ENCODE measurements around the gene AOX1.

The AOX1 gene

DNA sequence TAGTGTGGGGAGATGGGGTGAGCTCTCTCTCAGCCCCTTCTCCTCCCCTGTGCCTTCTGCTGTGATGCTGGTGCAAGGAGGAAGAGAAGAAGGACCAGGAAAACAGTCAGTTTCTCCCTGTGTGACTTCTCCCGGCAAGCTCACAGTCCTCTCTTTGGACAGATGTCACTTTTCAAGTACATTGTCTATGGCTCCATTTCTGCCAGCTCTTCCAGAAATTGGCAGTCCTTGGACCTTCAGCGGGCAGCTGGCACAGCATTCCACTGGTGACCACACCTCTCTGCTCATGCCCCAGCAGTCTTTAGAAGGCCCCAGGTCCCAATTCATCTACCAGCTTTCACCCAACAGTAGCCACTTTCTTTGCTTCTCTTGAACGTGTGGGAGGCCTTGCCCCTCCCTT is 63.9 kb downstream of the AOX1 start:
- Histone ChIP-seq H3K27me3 (ENCODE audit: insufficient read depth, poor library complexity, severe bottlenecking) (no peaks in the 10 kb centered on the region), H3K4me3 (replicated peaks; ENCODE audit: insufficient read depth, low read length) (no peak overlapping the region), H3K27ac (replicated peaks) (no peak overlapping the region)
- TF ChIP-seq GABPA (IDR thresholded peaks at IDR 0.05; ENCODE audit: low read depth) = no peak
- TF ChIP-seq, protein P1, sequence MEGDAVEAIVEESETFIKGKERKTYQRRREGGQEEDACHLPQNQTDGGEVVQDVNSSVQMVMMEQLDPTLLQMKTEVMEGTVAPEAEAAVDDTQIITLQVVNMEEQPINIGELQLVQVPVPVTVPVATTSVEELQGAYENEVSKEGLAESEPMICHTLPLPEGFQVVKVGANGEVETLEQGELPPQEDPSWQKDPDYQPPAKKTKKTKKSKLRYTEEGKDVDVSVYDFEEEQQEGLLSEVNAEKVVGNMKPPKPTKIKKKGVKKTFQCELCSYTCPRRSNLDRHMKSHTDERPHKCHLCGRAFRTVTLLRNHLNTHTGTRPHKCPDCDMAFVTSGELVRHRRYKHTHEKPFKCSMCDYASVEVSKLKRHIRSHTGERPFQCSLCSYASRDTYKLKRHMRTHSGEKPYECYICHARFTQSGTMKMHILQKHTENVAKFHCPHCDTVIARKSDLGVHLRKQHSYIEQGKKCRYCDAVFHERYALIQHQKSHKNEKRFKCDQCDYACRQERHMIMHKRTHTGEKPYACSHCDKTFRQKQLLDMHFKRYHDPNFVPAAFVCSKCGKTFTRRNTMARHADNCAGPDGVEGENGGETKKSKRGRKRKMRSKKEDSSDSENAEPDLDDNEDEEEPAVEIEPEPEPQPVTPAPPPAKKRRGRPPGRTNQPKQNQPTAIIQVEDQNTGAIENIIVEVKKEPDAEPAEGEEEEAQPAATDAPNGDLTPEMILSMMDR (IDR thresholded peaks at IDR 0.05; ENCODE audit: insufficient read depth, low read length) = no peak
- TF ChIP-seq, protein P2, sequence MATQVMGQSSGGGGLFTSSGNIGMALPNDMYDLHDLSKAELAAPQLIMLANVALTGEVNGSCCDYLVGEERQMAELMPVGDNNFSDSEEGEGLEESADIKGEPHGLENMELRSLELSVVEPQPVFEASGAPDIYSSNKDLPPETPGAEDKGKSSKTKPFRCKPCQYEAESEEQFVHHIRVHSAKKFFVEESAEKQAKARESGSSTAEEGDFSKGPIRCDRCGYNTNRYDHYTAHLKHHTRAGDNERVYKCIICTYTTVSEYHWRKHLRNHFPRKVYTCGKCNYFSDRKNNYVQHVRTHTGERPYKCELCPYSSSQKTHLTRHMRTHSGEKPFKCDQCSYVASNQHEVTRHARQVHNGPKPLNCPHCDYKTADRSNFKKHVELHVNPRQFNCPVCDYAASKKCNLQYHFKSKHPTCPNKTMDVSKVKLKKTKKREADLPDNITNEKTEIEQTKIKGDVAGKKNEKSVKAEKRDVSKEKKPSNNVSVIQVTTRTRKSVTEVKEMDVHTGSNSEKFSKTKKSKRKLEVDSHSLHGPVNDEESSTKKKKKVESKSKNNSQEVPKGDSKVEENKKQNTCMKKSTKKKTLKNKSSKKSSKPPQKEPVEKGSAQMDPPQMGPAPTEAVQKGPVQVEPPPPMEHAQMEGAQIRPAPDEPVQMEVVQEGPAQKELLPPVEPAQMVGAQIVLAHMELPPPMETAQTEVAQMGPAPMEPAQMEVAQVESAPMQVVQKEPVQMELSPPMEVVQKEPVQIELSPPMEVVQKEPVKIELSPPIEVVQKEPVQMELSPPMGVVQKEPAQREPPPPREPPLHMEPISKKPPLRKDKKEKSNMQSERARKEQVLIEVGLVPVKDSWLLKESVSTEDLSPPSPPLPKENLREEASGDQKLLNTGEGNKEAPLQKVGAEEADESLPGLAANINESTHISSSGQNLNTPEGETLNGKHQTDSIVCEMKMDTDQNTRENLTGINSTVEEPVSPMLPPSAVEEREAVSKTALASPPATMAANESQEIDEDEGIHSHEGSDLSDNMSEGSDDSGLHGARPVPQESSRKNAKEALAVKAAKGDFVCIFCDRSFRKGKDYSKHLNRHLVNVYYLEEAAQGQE (IDR thresholded peaks at IDR 0.05; ENCODE audit: insufficient replicate concordance, low read depth) = no peak
- TF ChIP-seq SPI1 (IDR thresholded peaks at IDR 0.05; ENCODE audit: borderline replicate concordance, low read depth) = no peak
- no peak for TF ChIP-seq POLR2AphosphoS5 (IDR thresholded peaks at IDR 0.05; ENCODE audit: low read depth)
- no peak for DNase-seq (ENCODE audit: low read depth in 1 of 2, low spot score in 1 of 2)

DNA sequence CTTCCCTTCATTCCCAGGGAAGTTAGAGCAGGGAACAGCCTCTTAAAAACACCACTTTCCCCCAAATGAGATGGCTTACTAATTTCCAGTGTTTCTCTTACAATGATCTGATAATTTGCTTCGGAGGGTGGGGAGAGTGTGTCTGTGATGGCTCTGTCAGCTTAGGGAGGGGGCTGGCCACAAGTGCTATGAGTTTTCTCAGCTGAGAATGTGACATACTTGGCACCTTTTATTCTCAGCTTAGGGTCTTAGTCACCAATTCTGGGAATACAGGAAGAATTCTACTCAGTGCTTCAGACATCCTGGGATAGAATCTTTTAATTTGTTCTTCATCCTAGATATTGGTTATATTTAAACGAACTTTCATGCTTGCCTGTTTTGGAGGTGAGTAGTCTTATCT is 64.4 kb downstream of the AOX1 start:
- H3K4me3 ChIP-seq (replicated peaks; ENCODE audit: insufficient read depth, low read length) = no peak overlapping the region
- H3K27me3 ChIP-seq (ENCODE audit: insufficient read depth, poor library complexity, severe bottlenecking) = no peaks in the 10 kb centered on the region
- TF ChIP-seq POLR2AphosphoS5 (IDR thresholded peaks at IDR 0.05; ENCODE audit: low read depth) (no peak), SPI1 (IDR thresholded peaks at IDR 0.05; ENCODE audit: borderline replicate concordance, low read depth) (no peak), GABPA (IDR thresholded peaks at IDR 0.05; ENCODE audit: low read depth) (no peak)
- TF ChIP-seq, protein P2 (IDR thresholded peaks at IDR 0.05; ENCODE audit: insufficient replicate concordance, low read depth) = no peak
- TF ChIP-seq, protein P1 (IDR thresholded peaks at IDR 0.05; ENCODE audit: insufficient read depth, low read length) = no peak
- DNase-seq (ENCODE audit: low read depth in 1 of 2, low spot score in 1 of 2) = no peak
- no peak overlapping the region for H3K27ac ChIP-seq (replicated peaks)

DNA sequence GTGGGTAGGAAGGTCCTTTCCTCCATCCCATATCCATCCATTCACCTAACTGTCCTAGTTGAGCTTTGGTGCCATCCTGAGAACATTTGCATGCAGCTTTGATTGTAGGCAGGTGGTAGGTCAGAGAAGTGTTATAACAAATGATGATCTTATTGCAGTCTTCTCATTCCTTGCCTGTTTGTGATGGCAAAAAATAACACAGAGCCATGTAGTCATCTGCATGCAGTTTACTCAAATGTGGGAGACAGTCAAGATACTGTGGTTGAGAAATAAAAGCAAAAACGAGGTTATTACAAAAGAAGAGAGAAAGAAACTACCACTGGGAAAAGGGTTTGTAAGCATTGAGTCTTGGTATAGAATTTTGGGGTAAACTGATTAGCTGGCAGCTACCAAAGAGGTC is 66.3 kb downstream of the AOX1 start:
- no peaks in the 10 kb centered on the region for H3K27me3 ChIP-seq (ENCODE audit: insufficient read depth, poor library complexity, severe bottlenecking)
- TF ChIP-seq POLR2AphosphoS5 (IDR thresholded peaks at IDR 0.05; ENCODE audit: low read depth) = no peak
- TF ChIP-seq, protein P1 (IDR thresholded peaks at IDR 0.05; ENCODE audit: insufficient read depth, low read length) = no peak
- TF ChIP-seq, protein P2 (IDR thresholded peaks at IDR 0.05; ENCODE audit: insufficient replicate concordance, low read depth) = no peak
- TF ChIP-seq SPI1 (IDR thresholded peaks at IDR 0.05; ENCODE audit: borderline replicate concordance, low read depth) = no peak
- TF ChIP-seq GABPA (IDR thresholded peaks at IDR 0.05; ENCODE audit: low read depth) = no peak
- no peak for DNase-seq (ENCODE audit: low read depth in 1 of 2, low spot score in 1 of 2)
- no peak overlapping the region for H3K27ac ChIP-seq (replicated peaks)
- H3K4me3 ChIP-seq (replicated peaks; ENCODE audit: insufficient read depth, low read length) = no peak overlapping the region
